Neural cell (in vitro differentiated cells): ENCODE measurements around the gene FNDC3A.

Source experiments
- EP300 ChIP-seq: fragments of 450-650 bp; conservative IDR thresholded peaks from 2 replicates; pipeline ENCODE4 v1.6.1; 2014; ENCODE audit warnings: antibody characterized with exemption, mild to moderate bottlenecking, moderate library complexity; ENCODE audit not compliant: poor library complexity, severe bottlenecking
- EZH2 ChIP-seq: fragments of 200-600, 300-800 bp; shearing (Covaris generic), sonication (generic); IDR thresholded peaks from 2 replicates; pipeline ENCODE4 v1.6.1; 2014; ENCODE audit warnings: antibody characterized with exemption, low read length, borderline replicate concordance, mild to moderate bottlenecking; ENCODE audit not compliant: insufficient read depth, poor library complexity, severe bottlenecking
- POLR2AphosphoS5 ChIP-seq: IDR thresholded peaks from 2 replicates; pipeline ENCODE4 v1.6.1; 2012
- RAD21 ChIP-seq: fragments of 450-650 bp; conservative IDR thresholded peaks from 2 replicates; pipeline ENCODE4 v1.6.1; 2014; ENCODE audit warnings: antibody characterized with exemption, mild to moderate bottlenecking, moderate library complexity
- SMC3 ChIP-seq: fragments of 450-650 bp; conservative IDR thresholded peaks from 2 replicates; pipeline ENCODE4 v1.6.1; 2014; ENCODE audit warnings: antibody characterized with exemption, mild to moderate bottlenecking, moderate library complexity; ENCODE audit not compliant: poor library complexity
- TF ChIP-seq, protein P1 (sequence below): fragments of 450-650 bp; IDR thresholded peaks from 2 replicates; pipeline ENCODE4 v1.5.1; 2014; ENCODE audit warnings: antibody characterized with exemption, mild to moderate bottlenecking, moderate library complexity; ENCODE audit not compliant: poor library complexity, severe bottlenecking

DNA sequence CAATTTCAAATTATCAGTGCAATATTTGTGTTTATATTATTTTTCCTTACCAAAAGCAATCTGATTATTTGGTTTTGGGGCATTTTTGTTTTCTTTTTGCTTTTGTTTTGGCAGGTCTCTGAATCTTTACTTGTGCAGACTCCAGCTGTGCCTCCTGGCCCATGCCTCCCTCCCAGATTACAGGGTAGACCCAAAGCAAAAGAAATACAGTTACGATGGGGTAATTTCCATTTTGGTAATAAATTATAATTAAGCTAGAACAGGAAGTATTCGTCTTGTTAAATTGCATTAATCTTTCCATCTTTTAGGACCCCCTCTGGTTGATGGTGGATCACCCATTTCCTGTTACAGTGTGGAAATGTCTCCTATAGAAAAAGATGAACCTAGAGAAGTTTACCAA is 215.2 kb downstream of the FNDC3A start:
- TF ChIP-seq, protein P1, sequence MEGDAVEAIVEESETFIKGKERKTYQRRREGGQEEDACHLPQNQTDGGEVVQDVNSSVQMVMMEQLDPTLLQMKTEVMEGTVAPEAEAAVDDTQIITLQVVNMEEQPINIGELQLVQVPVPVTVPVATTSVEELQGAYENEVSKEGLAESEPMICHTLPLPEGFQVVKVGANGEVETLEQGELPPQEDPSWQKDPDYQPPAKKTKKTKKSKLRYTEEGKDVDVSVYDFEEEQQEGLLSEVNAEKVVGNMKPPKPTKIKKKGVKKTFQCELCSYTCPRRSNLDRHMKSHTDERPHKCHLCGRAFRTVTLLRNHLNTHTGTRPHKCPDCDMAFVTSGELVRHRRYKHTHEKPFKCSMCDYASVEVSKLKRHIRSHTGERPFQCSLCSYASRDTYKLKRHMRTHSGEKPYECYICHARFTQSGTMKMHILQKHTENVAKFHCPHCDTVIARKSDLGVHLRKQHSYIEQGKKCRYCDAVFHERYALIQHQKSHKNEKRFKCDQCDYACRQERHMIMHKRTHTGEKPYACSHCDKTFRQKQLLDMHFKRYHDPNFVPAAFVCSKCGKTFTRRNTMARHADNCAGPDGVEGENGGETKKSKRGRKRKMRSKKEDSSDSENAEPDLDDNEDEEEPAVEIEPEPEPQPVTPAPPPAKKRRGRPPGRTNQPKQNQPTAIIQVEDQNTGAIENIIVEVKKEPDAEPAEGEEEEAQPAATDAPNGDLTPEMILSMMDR = no peak
- no peak for TF ChIP-seq EP300
- no peak for TF ChIP-seq RAD21
- no peak for TF ChIP-seq EZH2
- TF ChIP-seq POLR2AphosphoS5 = no peak
- TF ChIP-seq SMC3 = no peak
